Osteoblast (primary cell): ENCODE measurements around the gene SLC17A8. TPM values are rescaled to one million over a fixed set of nuclear protein-coding genes. Genes with fewer than 3 reads are reported as not detected.

Experiments used
- DNase-seq: peaks from one replicate; pipeline ENCODE4 v3.0.0; 2011; ENCODE audit warnings: low spot score, mixed read lengths; ENCODE audit not compliant: insufficient read length; ENCODE audit errors: missing footprints
- H2AFZ ChIP-seq: 2 replicates; pipeline ENCODE4 v1.6.0; 2011; ENCODE audit warnings: mild to moderate bottlenecking, low read length
- H3K27ac ChIP-seq: 2 replicates; pipeline ENCODE4 v1.5.1; 2011; ENCODE audit warnings: mild to moderate bottlenecking, low read depth, low read length, moderate library complexity
- H3K27me3 ChIP-seq: 2 replicates; pipeline ENCODE4 v1.6.0; 2012; ENCODE audit warnings: mild to moderate bottlenecking, control low read depth, inconsistent platforms, low read length, moderate library complexity; ENCODE audit not compliant: insufficient read depth
- H3K36me3 ChIP-seq: 2 replicates; pipeline ENCODE4 v1.5.1; 2011; ENCODE audit warnings: mild to moderate bottlenecking, low read length, control low read depth, moderate library complexity; ENCODE audit not compliant: insufficient read depth
- H3K4me1 ChIP-seq: 2 replicates; pipeline ENCODE4 v1.5.1; 2011; ENCODE audit warnings: mild to moderate bottlenecking, low read length, control low read depth, moderate library complexity; ENCODE audit not compliant: insufficient read depth
- H3K4me2 ChIP-seq: 2 replicates; pipeline ENCODE4 v1.6.0; 2011; ENCODE audit warnings: mild to moderate bottlenecking, low read length; ENCODE audit not compliant: insufficient read depth
- H3K4me3 ChIP-seq: fragments of 200-600 bp; sonication (generic); 3 replicates; pipeline ENCODE4 v1.5.1; 2012; ENCODE audit warnings: mild to moderate bottlenecking, low read length, inconsistent platforms; ENCODE audit not compliant: insufficient read depth
- H3K79me2 ChIP-seq: 2 replicates; pipeline ENCODE4 v1.6.0; 2012; ENCODE audit warnings: mild to moderate bottlenecking, low read length, control low read depth, inconsistent platforms; ENCODE audit not compliant: insufficient read depth
- H3K9me3 ChIP-seq: 2 replicates; pipeline ENCODE4 v1.5.1; 2011; ENCODE audit warnings: low read depth, low read length, control low read depth
- H4K20me1 ChIP-seq: 2 replicates; pipeline ENCODE4 v1.6.0; 2012; ENCODE audit warnings: mild to moderate bottlenecking, low read length, control low read depth; ENCODE audit not compliant: insufficient read depth
- CTCF ChIP-seq: IDR thresholded peaks from 2 replicates; pipeline ENCODE4 v1.5.1; 2011; ENCODE audit warnings: mild to moderate bottlenecking, low read depth, low read length, moderate library complexity; ENCODE audit errors: extremely low read depth
- total RNA-seq: library from RNA; depleted of rRNA; stranded (reverse); fragments of >200 nt; gene quantifications from 2 replicates; pipeline ENCODE4 v1.2.3, GENCODE V29; 2012

SLC17A8 gene
- total RNA-seq, 1 donor, result not detected

- Histone ChIP-seq H3K79me2 (no peaks in the 10 kb centered on the region), H3K36me3 (no peaks in the 10 kb centered on the region), H3K9me3 (no peaks in the 10 kb centered on the region), H3K27ac (no peak overlapping the region), H3K4me3 (no peak overlapping the region), H3K4me1 (no peaks in the 10 kb centered on the region), H3K27me3 (no peaks in the 10 kb centered on the region), H4K20me1 (no peaks in the 10 kb centered on the region), H3K4me2 (no peak overlapping the region), H2AFZ (no peak overlapping the region)
- no peak for TF ChIP-seq CTCF
- no peak for DNase-seq
Observed at GRCh38 chr12:100439797-100440196, 82.9 kb downstream of the SLC17A8 start.

- Histone ChIP-seq H3K4me2 (no peak overlapping the region), H3K4me3 (no peak overlapping the region), H3K79me2 (no peaks in the 10 kb centered on the region), H3K36me3 (no peaks in the 10 kb centered on the region), H3K27ac (no peak overlapping the region), H2AFZ (no peak overlapping the region), H3K27me3 (no peaks in the 10 kb centered on the region), H4K20me1 (no peaks in the 10 kb centered on the region), H3K9me3 (no peaks in the 10 kb centered on the region), H3K4me1 (no peaks in the 10 kb centered on the region)
- DNase-seq, result no peak
- TF ChIP-seq CTCF, result no peak
Observed at GRCh38 chr12:100442403-100442802, 85.5 kb downstream of the SLC17A8 start.

DNA sequence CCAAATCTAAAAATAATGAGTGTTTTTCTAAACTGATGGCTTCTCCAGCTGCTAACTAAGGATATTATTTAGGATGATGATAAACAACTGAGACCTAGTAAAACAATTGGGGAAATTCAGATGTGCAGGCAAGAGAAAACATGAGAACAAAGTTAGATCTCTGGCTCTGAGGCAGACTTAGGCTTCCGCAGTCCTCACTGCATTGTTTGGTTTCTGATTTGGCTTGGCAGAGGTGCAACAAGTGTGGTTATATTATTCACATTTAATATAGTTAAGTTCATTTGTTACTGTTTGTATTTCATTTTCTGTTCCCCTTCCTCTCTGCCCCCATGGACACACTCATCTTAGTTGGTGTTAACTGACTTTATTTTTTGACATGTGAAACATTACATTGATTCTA is 86.6 kb downstream of the SLC17A8 start:
- Histone ChIP-seq H3K27ac (no peak overlapping the region), H3K79me2 (no peaks in the 10 kb centered on the region), H4K20me1 (no peaks in the 10 kb centered on the region), H3K4me3 (no peak overlapping the region), H3K27me3 (no peaks in the 10 kb centered on the region), H2AFZ (no peak overlapping the region), H3K9me3 (no peaks in the 10 kb centered on the region), H3K4me2 (no peak overlapping the region), H3K36me3 (no peaks in the 10 kb centered on the region), H3K4me1 (no peaks in the 10 kb centered on the region)
- no peak for TF ChIP-seq CTCF
- DNase-seq, result no peak

DNA sequence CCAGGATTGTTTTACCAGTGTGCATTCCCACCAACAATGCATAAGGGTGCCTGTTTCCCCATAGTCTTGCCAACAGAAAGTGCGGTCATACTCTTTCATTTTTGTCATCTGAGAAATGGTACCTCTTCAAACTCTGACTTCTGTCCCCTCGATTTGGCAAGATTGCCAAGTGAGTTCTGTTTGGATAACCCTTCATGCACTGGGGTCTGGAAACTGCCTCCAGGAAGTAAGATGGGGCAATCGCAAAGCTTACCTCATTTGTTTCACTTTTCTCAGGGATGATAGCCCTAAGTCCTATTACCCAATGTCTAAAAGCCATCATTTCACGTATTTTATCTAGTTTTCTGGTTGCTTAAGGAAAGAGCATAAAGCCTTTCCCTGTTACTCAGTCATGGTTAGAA is 88.2 kb downstream of the SLC17A8 start:
- H3K9me3 ChIP-seq, result no peaks in the 10 kb centered on the region
- DNase-seq, result peak; percentile 53
- no peak overlapping the region for H2AFZ ChIP-seq
- H3K36me3 ChIP-seq, result no peaks in the 10 kb centered on the region
- no peaks in the 10 kb centered on the region for H4K20me1 ChIP-seq
- no peak overlapping the region for H3K27ac ChIP-seq
- H3K4me1 ChIP-seq, result no peaks in the 10 kb centered on the region
- no peak overlapping the region for H3K4me3 ChIP-seq
- H3K4me2 ChIP-seq, result no peak overlapping the region
- H3K27me3 ChIP-seq, result no peaks in the 10 kb centered on the region
- H3K79me2 ChIP-seq, result no peaks in the 10 kb centered on the region
- TF ChIP-seq CTCF, result no peak
